ENCODE results near the gene NOD2. TPM values are rescaled to one million over a fixed set of nuclear protein-coding genes. Genes with fewer than 3 reads are reported as not detected.
A peak's percentile ranks its signal among the peaks of the same experiment; 100 is the strongest.

Gene NOD2
- polyA plus RNA-seq, 1 donor: 0.67 TPM

DNA sequence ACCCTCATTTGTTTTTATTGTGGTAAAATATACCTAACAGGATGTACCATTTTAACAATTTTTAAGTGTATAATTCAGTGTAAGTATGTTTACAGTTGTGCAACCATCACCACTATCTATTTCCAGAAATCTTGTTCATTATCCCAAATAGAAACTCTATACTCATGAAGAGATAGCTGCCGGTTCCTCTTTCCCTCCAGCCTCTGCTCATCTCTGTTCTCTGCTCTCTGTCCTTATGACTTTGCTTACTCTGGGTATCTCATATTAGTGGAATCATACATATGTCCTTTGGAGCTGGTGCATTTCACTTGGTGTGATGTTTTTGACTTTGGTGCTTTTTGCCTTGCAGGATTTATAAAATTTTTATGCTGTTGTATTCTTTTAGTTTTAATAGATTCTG, 67.9 kb downstream of the NOD2 start:
- Histone ChIP-seq H3K27me3 (ENCODE audit: control insufficient read depth, insufficient read depth, low read length) (no peaks in the 10 kb centered on the region), H3K27ac (ENCODE audit: low read length) (no peak overlapping the region), H3K9me3 (ENCODE audit: control insufficient read depth, low read depth, low read length) (peaks cover 4% of the 10 kb centered on the region), H3K4me3 (ENCODE audit: low read length) (no peak overlapping the region), H3K36me3 (ENCODE audit: control insufficient read depth, insufficient read depth, low read length) (peaks cover 9% of the 10 kb centered on the region), H3K4me1 (ENCODE audit: control insufficient read depth, insufficient read depth, low read length) (no peaks in the 10 kb centered on the region)
- 100% methylated on average over 1 of the region's 1 CpG for WGBS (ENCODE audit: insufficient coverage, low lambda C conversion rate)
- no peak for DNase-seq

DNA sequence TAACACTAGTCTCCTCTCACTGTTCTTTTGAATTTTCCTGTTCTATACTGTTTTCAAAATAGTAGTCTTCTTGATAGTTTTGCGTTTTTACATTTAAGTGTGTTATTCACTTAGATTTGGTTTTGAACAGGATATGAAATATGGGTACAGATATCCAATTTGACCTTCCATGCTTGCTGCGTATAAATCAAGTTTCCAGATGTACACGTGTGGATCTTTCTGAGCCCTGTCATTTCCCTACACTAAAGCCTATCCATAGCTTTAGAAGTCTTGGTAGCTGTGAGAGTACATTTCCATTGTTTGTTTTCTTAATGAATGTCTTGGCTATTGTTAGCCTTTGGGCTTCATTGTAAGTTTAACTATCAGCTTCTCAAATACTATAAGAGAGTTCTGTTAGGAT, 68.8 kb downstream of the NOD2 start:
- no peak overlapping the region for H3K27ac ChIP-seq (ENCODE audit: low read length)
- peaks cover 12% of the 10 kb centered on the region for H3K36me3 ChIP-seq (ENCODE audit: control insufficient read depth, insufficient read depth, low read length)
- DNase-seq: no peak
- peaks cover 4% of the 10 kb centered on the region for H3K9me3 ChIP-seq (ENCODE audit: control insufficient read depth, low read depth, low read length)
- no peaks in the 10 kb centered on the region for H3K27me3 ChIP-seq (ENCODE audit: control insufficient read depth, insufficient read depth, low read length)
- no peak overlapping the region for H3K4me3 ChIP-seq (ENCODE audit: low read length)
- H3K4me1 ChIP-seq (ENCODE audit: control insufficient read depth, insufficient read depth, low read length): no peaks in the 10 kb centered on the region
- WGBS (ENCODE audit: insufficient coverage, low lambda C conversion rate): 100% methylated on average over 1 of the region's 3 CpGs

DNA sequence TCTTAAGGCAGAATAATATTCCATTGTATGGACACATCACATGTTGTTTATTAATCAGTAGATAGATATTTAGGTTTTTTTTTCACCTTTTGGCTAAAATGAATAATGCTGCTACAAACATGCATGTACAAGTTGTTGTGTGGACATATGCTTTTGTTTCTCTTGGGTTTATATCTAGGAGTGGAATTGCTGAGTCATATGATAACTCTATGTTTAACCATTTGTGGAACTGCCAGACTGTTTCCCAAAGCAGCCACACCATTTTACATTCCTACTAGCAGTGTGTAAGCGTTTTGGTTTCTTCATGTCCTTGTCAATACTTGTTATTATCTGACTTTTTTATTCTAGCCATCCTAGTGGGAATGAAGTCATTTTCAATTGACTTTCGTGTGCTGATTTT, 69.8 kb downstream of the NOD2 start:
- no peak for DNase-seq
- Histone ChIP-seq H3K36me3 (ENCODE audit: control insufficient read depth, insufficient read depth, low read length) (peaks cover 8% of the 10 kb centered on the region), H3K9me3 (ENCODE audit: control insufficient read depth, low read depth, low read length) (peaks cover 4% of the 10 kb centered on the region), H3K27ac (ENCODE audit: low read length) (no peak overlapping the region), H3K27me3 (ENCODE audit: control insufficient read depth, insufficient read depth, low read length) (no peaks in the 10 kb centered on the region), H3K4me1 (ENCODE audit: control insufficient read depth, insufficient read depth, low read length) (no peaks in the 10 kb centered on the region), H3K4me3 (ENCODE audit: low read length) (no peak overlapping the region)
- 85% methylated on average over 2 of the region's 2 CpGs for WGBS (ENCODE audit: insufficient coverage, low lambda C conversion rate)

DNA sequence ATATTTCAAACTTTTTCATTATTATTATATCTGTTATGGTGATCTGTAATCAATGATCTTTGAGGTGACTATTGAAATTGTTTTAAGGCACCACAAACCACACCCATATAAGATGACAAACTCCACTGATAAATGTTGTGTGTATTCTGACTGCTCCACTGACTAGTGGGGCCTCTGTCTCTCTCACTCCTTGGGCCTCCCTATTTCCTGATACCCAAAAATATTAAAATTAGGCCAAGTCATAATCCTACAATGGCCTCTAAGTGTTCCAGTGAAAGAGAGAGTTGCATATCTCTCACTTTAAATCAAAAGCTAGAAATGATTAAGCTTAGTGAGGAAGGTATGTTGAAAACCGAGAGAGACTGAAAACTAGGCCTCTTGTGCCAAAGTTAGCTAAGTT, 71.9 kb downstream of the NOD2 start:
- no peaks in the 10 kb centered on the region for H3K27me3 ChIP-seq (ENCODE audit: control insufficient read depth, insufficient read depth, low read length)
- H3K4me1 ChIP-seq (ENCODE audit: control insufficient read depth, insufficient read depth, low read length): no peaks in the 10 kb centered on the region
- H3K4me3 ChIP-seq (ENCODE audit: low read length): no peak overlapping the region
- H3K36me3 ChIP-seq (ENCODE audit: control insufficient read depth, insufficient read depth, low read length): peaks cover 8% of the 10 kb centered on the region
- H3K27ac ChIP-seq (ENCODE audit: low read length): no peak overlapping the region
- 100% methylated on average over 1 of the region's 1 CpG for WGBS (ENCODE audit: insufficient coverage, low lambda C conversion rate)
- no peak for DNase-seq
- peaks cover 8% of the 10 kb centered on the region for H3K9me3 ChIP-seq (ENCODE audit: control insufficient read depth, low read depth, low read length)

DNA sequence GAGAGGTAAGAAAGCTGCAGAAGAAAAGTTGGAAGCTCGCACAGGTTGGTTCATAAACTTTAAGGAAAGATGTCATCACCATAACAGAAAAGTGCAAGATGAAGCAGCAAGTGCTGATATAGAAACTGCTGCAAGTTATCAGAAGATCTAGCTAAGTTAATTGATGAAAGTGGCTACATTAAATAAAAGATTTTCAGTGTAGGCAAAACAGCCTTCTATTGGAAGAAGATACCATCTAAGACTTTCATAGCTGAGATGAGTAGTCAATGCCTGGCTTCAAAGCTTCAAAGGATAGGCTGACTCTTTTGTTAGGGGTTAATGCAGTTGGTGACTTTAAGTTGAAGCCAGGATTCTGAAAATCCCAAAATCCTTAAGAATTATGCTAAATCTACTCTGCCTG, 72.5 kb downstream of the NOD2 start:
- peaks cover 8% of the 10 kb centered on the region for H3K36me3 ChIP-seq (ENCODE audit: control insufficient read depth, insufficient read depth, low read length)
- no peak for DNase-seq
- no peaks in the 10 kb centered on the region for H3K4me1 ChIP-seq (ENCODE audit: control insufficient read depth, insufficient read depth, low read length)
- no peak overlapping the region for H3K4me3 ChIP-seq (ENCODE audit: low read length)
- H3K27ac ChIP-seq (ENCODE audit: low read length): no peak overlapping the region
- no peaks in the 10 kb centered on the region for H3K27me3 ChIP-seq (ENCODE audit: control insufficient read depth, insufficient read depth, low read length)
- WGBS (ENCODE audit: insufficient coverage, low lambda C conversion rate): 88% methylated on average over 1 of the region's 1 CpG
- H3K9me3 ChIP-seq (ENCODE audit: control insufficient read depth, low read depth, low read length): peaks cover 8% of the 10 kb centered on the region

DNA sequence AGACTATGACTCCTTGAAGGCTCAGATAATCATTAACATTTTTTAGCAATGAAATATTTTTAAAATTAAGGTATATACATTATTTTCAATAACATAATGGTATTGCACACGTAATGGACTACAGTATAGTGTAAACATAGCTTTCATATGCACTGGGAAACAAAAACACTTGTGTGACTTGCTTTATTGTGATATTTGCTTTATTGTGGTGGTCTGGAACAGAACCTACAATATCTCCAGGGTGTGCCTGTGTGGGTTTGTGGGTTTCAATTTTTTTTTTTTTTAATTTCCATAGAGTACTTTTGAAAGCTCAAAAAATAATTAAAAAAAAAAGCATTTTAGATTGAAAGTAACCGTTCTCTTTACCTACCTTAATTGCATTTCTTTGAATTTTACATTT, 73.8 kb downstream of the NOD2 start:
- 95% methylated on average over 2 of the region's 2 CpGs for WGBS (ENCODE audit: insufficient coverage, low lambda C conversion rate)
- no peak for DNase-seq
- Histone ChIP-seq H3K27ac (ENCODE audit: low read length) (no peak overlapping the region), H3K4me3 (ENCODE audit: low read length) (no peak overlapping the region), H3K36me3 (ENCODE audit: control insufficient read depth, insufficient read depth, low read length) (peaks cover 8% of the 10 kb centered on the region), H3K27me3 (ENCODE audit: control insufficient read depth, insufficient read depth, low read length) (no peaks in the 10 kb centered on the region), H3K9me3 (ENCODE audit: control insufficient read depth, low read depth, low read length) (peaks cover 8% of the 10 kb centered on the region), H3K4me1 (ENCODE audit: control insufficient read depth, insufficient read depth, low read length) (no peaks in the 10 kb centered on the region)

DNA sequence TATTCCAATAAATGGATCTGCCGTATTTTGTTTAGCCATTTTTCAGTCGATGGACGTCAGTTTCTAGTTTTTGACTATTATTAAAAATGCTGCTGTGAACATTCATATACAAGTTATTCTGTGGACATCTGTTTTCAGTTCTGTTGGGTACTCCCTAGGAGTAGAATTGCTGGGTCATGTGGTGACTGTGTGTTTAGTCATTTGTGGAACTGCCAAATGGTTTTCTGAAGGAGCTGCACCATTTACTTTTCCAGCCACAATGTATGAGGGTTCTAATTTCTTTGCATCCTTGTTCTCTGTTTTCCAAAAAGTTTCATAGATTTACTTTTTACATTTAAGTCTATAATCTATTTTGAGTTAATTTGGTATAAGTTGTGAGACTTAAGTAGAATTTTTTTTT, 78.0 kb downstream of the NOD2 start:
- DNase-seq: no peak
- 100% methylated on average over 2 of the region's 3 CpGs for whole genome bisulfite sequencing (ENCODE audit: insufficient coverage, low lambda C conversion rate)
- H3K4me1 ChIP-seq (ENCODE audit: control insufficient read depth, insufficient read depth, low read length): no peaks in the 10 kb centered on the region
- no peak overlapping the region for H3K4me3 ChIP-seq (ENCODE audit: low read length)
- H3K27me3 ChIP-seq (ENCODE audit: control insufficient read depth, insufficient read depth, low read length): no peaks in the 10 kb centered on the region
- peaks cover 3% of the 10 kb centered on the region for H3K36me3 ChIP-seq (ENCODE audit: control insufficient read depth, insufficient read depth, low read length)
- no peak overlapping the region for H3K27ac ChIP-seq (ENCODE audit: low read length)
- peaks cover 4% of the 10 kb centered on the region for H3K9me3 ChIP-seq (ENCODE audit: control insufficient read depth, low read depth, low read length)

DNA sequence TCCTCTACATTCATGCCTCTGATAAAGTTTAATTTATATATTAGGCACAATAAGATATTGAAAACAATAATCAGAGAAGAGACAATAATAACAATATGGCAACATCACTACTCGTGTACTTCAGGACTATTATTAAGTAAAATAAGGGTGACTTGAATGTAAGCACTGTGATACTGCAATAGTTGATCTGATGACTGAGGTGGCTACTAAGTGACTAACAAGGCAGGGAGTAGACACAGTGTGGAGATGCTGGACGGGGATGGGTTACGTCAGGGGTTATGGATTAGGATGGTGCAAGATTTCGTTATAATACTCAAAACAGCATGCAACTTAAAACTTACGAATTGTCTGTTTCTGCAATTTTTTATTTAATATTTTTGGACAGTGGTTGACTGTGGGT, 81.0 kb downstream of the NOD2 start:
- Histone ChIP-seq H3K9me3 (ENCODE audit: control insufficient read depth, low read depth, low read length) (peaks cover under 1% of the 10 kb centered on the region), H3K27me3 (ENCODE audit: control insufficient read depth, insufficient read depth, low read length) (no peaks in the 10 kb centered on the region), H3K27ac (ENCODE audit: low read length) (no peak overlapping the region), H3K4me3 (ENCODE audit: low read length) (no peak overlapping the region), H3K36me3 (ENCODE audit: control insufficient read depth, insufficient read depth, low read length) (peaks cover 4% of the 10 kb centered on the region), H3K4me1 (ENCODE audit: control insufficient read depth, insufficient read depth, low read length) (no peaks in the 10 kb centered on the region)
- DNase-seq: no peak
- WGBS (ENCODE audit: insufficient coverage, low lambda C conversion rate): 100% methylated on average over 4 of the region's 5 CpGs

DNA sequence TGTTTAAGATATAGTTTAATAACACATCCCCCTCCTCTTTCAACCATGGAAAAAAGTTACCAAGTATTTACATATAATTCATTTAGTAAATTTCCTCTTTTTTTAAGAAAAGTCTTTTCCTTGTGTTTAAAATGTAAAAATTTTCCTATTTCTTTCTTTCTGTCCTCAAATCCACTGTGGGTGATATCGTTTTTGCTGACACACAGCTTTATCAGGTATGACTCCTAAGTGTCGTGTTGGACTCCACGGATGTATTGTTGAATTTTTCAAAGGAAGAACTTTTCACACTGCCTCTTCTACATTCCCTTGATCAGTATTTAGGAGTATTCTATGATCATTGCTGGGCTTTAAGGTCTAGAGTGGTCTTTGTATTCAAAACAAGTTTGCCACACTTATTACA, 81.6 kb downstream of the NOD2 start:
- peaks cover 10% of the 10 kb centered on the region for H3K36me3 ChIP-seq (ENCODE audit: control insufficient read depth, insufficient read depth, low read length)

DNA sequence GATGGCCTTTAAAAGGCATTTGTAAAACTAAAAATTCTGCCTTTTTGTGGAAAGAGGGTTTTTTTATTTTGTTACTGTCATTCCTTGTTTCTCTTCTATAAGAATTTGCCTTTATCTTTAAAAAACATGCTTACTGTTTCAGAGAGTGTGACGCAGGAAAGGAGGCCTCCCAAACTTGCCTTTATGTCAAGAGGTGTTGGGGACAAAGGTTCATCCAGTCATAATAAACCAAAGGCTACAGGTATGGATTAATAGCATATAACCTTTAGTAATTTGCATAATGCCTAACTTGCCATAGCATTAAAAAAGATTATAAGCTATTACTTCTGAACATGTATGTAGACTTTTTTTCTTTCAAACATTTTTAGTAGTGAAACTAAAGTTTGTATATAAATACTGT, 82.6 kb downstream of the NOD2 start:
- Histone ChIP-seq H3K4me1 (ENCODE audit: control insufficient read depth, insufficient read depth, low read length) (no peaks in the 10 kb centered on the region), H3K27ac (ENCODE audit: low read length) (peak overlapping the region; percentile 32), H3K9me3 (ENCODE audit: control insufficient read depth, low read depth, low read length) (no peaks in the 10 kb centered on the region), H3K4me3 (ENCODE audit: low read length) (no peak overlapping the region), H3K36me3 (ENCODE audit: control insufficient read depth, insufficient read depth, low read length) (peaks cover 20% of the 10 kb centered on the region), H3K27me3 (ENCODE audit: control insufficient read depth, insufficient read depth, low read length) (no peaks in the 10 kb centered on the region)
- WGBS (ENCODE audit: insufficient coverage, low lambda C conversion rate): no CpG with 5 or more reads among the region's 1 CpG
- peak; percentile 60 to 83 for DNase-seq

More for the DNA sequence above, 81.6 kb downstream of the NOD2 start:
- no peak overlapping the region for H3K27ac ChIP-seq (ENCODE audit: low read length)
- DNase-seq: no peak
- no peaks in the 10 kb centered on the region for H3K27me3 ChIP-seq (ENCODE audit: control insufficient read depth, insufficient read depth, low read length)
- no peaks in the 10 kb centered on the region for H3K9me3 ChIP-seq (ENCODE audit: control insufficient read depth, low read depth, low read length)
- H3K4me1 ChIP-seq (ENCODE audit: control insufficient read depth, insufficient read depth, low read length): no peaks in the 10 kb centered on the region
- H3K4me3 ChIP-seq (ENCODE audit: low read length): no peak overlapping the region
- WGBS (ENCODE audit: insufficient coverage, low lambda C conversion rate): no CpG with 5 or more reads among the region's 3 CpGs

DNA sequence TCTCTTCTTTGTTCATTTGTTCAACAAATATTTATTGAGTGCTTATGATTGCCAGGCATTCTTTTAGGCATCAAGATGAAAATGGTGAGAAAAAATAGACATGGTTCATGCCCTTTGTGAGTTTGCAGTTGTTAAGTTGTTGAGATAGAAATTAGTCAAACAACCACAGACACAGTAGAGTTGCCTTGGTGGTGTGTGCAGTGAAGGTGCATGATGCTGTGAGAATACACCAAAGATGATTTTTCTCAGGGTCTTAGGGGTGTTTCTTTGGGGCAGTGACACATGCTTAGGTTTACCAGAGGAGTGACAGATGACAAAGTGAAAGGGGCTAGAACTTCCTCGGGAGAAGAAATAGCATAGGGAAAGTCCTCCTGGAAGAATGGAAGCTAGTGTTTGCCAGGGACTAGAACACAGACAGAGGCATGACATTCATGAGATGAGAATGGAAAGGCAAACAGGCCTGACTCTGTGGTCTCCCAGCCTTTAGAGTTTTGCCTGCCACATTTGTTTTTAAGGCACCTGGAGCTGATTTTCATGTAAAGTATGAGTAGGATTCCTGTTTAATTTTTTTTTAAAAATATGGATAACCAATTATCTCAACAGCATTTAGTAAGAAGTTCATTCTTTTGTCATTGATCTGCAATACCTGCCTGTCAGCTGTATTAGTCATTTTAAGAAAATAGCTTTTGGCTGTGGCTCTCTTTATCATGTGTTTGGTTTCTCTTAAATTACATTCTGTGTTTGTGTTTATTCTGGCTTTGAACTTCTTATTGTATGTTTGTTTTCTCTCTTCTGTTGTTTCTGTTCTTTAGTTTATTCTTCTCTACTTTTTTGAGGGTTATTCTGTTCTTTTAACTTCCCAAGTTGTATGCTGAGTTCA, 85.1 kb downstream of the NOD2 start:
- H3K4me1 ChIP-seq (ENCODE audit: control insufficient read depth, insufficient read depth, low read length): no peaks in the 10 kb centered on the region
- H3K36me3 ChIP-seq (ENCODE audit: control insufficient read depth, insufficient read depth, low read length): peaks cover 27% of the 10 kb centered on the region
- WGBS (ENCODE audit: insufficient coverage, low lambda C conversion rate): 14% methylated on average over 1 of the region's 1 CpG

More for the DNA sequence above, 85.1 kb downstream of the NOD2 start:
- Histone ChIP-seq H3K9me3 (ENCODE audit: control insufficient read depth, low read depth, low read length) (no peaks in the 10 kb centered on the region), H3K27me3 (ENCODE audit: control insufficient read depth, insufficient read depth, low read length) (no peaks in the 10 kb centered on the region), H3K27ac (ENCODE audit: low read length) (no peak overlapping the region), H3K4me3 (ENCODE audit: low read length) (no peak overlapping the region)
- no peak for DNase-seq
